Aorta (tissue), 5 donors: ENCODE data around the gene MAPK8IP3. TPM values are rescaled to one million over a fixed set of nuclear protein-coding genes. Genes with fewer than 3 reads are reported as not detected.

Experiments used
- ATAC-seq: fragments of 200-7000 bp; cut with Tn5 transposase; one replicate; pipeline ENCODE4 v1.9.1; 2022; ENCODE audit warnings: moderate library complexity; ENCODE audit not compliant: low FRiP score
- DNase-seq, 2 donors: peaks; one replicate each; pipeline ENCODE4 v3.0.0-alpha.2; 2020
- H3K27ac ChIP-seq, 2 donors: one replicate each; pipeline ENCODE4 v1.5.1; 2013; ENCODE audit warnings: low read length in 2 of 2, mild to moderate bottlenecking in 2 of 2, moderate library complexity in 2 of 2, control low read depth in 1 of 2, inconsistent platforms in 1 of 2, low read depth in 1 of 2
- H3K27me3 ChIP-seq, 2 donors: one replicate each; pipeline ENCODE4 v1.6.1; 2013; ENCODE audit warnings: control low read depth in 1 of 2, low read length in 1 of 2, mild to moderate bottlenecking in 1 of 2, moderate library complexity in 1 of 2; ENCODE audit not compliant: insufficient read depth in 2 of 2, control insufficient read depth in 1 of 2
- H3K36me3 ChIP-seq, 2 donors: one replicate each; pipeline ENCODE4 v1.6.1; 2013; ENCODE audit warnings: control low read depth in 1 of 2, low read length in 1 of 2, mild to moderate bottlenecking in 1 of 2; ENCODE audit not compliant: insufficient read depth in 2 of 2, control insufficient read depth in 1 of 2
- H3K4me1 ChIP-seq, 2 donors: one replicate each; pipeline ENCODE4 v1.6.1; 2013; ENCODE audit warnings: low read length in 2 of 2, control low read depth in 1 of 2, mild to moderate bottlenecking in 1 of 2, moderate library complexity in 1 of 2; ENCODE audit not compliant: insufficient read depth in 2 of 2, control insufficient read depth in 1 of 2
- H3K4me3 ChIP-seq, 2 donors: one replicate each; pipeline ENCODE4 v1.5.1; 2013; ENCODE audit warnings: low read length in 2 of 2, control low read depth in 1 of 2, mild to moderate bottlenecking in 1 of 2
- H3K9me3 ChIP-seq: one replicate; pipeline ENCODE4 v1.6.1; 2013; ENCODE audit warnings: mild to moderate bottlenecking, low read length; ENCODE audit not compliant: control insufficient read depth
- WGBS, 2 donors: extraction: QIAGEN DNeasy Blood & Tissue Kit; methylation state at CpG; one replicate each; pipeline ENCODE4 v1.1.7; 2013; 5-methylcytosine and 5-hydroxymethylcytosine counted together
- intact Hi-C, 2 donors: fragments of 100-400 bp; cut with DNase I; formaldehyde crosslinking; loops; one replicate each; pipeline versions ENCODE4 v1.14.2 to v1.15.0; 2022
- polyA plus RNA-seq, 2 donors: library from polyadenylated mRNA; stranded (reverse); fragments of 200-250 nt; gene quantifications; one replicate each; pipeline ENCODE4 v1.2.3, GENCODE V29; 2013
- total RNA-seq, 2 donors: library from RNA; stranded (reverse); fragmentation: NEBNext Ultra II Directional; extraction: Animal tissue kit (Norgen Biotek cat#: 25700); gene quantifications; one replicate each; pipeline ENCODE4 v1.2.1, GENCODE V29; 2021
- donor health status: healthy with polysubstance abuse.
- donor health status: Bipolar disorder and iron deficiency.
- donor health status: DM: no; HTN: no; CAD: no.
- donor health status: DM: no; HTN: no; CAD: no.
- donor health status: DM: yes; HTN: yes; CAD: no.

Gene MAPK8IP3
- total and polyA plus RNA-seq, 4 donors: 20.8 to 122 (median 84.2) TPM

- 90 to 91% methylated on average over 13 of the region's 13 CpGs for WGBS, 2 donors
- H3K9me3 ChIP-seq: no peaks in the 10 kb centered on the region
- ATAC-seq: no peak
- no peak overlapping the region for H3K4me3 ChIP-seq
- intact Hi-C loops: no loop called here
- H3K4me1 ChIP-seq: no peaks in the 10 kb centered on the region
- DNase-seq: no peak
- peaks cover 4 to 13% of the 10 kb centered on the region in 2 donors for H3K36me3 ChIP-seq
- H3K27ac ChIP-seq: no peak overlapping the region
- no peaks in the 10 kb centered on the region for H3K27me3 ChIP-seq
Observed at GRCh38 chr16:1666316-1666715, 39.7 kb upstream of the MAPK8IP3 start.

GRCh38 chr16:1667271-1667670, 38.7 kb upstream of the MAPK8IP3 start:
- Histone ChIP-seq H3K27me3 (no peaks in the 10 kb centered on the region), H3K4me1 (no peaks in the 10 kb centered on the region), H3K27ac (no peak overlapping the region), H3K36me3 (peaks cover 4 to 13% of the 10 kb centered on the region in 2 donors), H3K9me3 (no peaks in the 10 kb centered on the region), H3K4me3 (no peak overlapping the region)
- intact Hi-C loops: no loop called here
- 86 to 91% methylated on average over 8 of the region's 8 CpGs for WGBS, 2 donors
- DNase-seq: no peak
- ATAC-seq: no peak

GRCh38 chr16:1667916-1668315, 38.1 kb upstream of the MAPK8IP3 start:
- Histone ChIP-seq H3K27ac (no peak overlapping the region), H3K9me3 (no peaks in the 10 kb centered on the region), H3K4me1 (no peaks in the 10 kb centered on the region), H3K27me3 (no peaks in the 10 kb centered on the region), H3K36me3 (peaks cover 3 to 13% of the 10 kb centered on the region in 2 donors), H3K4me3 (no peak overlapping the region)
- ATAC-seq (no peak), DNase-seq (no peak)
- intact Hi-C loops: no loop called here
- WGBS, 2 donors: 93% methylated on average over 14 of the region's 14 CpGs

GRCh38 chr16:1668612-1669319, 37.2 kb upstream of the MAPK8IP3 start:
- Histone ChIP-seq H3K4me3 (no peak overlapping the region), H3K27ac (no peak overlapping the region), H3K36me3 (peaks cover 3 to 13% of the 10 kb centered on the region in 2 donors), H3K27me3 (no peaks in the 10 kb centered on the region), H3K9me3 (no peaks in the 10 kb centered on the region), H3K4me1 (no peaks in the 10 kb centered on the region)
- intact Hi-C loops: no loop called here
- 95% methylated on average over 23 of the region's 23 CpGs for WGBS, 2 donors
- ATAC-seq: no peak
- DNase-seq: no peak

GRCh38 chr16:1669698-1670097, 36.3 kb upstream of the MAPK8IP3 start:
- Histone ChIP-seq H3K4me1 (no peaks in the 10 kb centered on the region), H3K27me3 (no peaks in the 10 kb centered on the region), H3K9me3 (no peaks in the 10 kb centered on the region), H3K27ac (no peak overlapping the region), H3K4me3 (no peak overlapping the region), H3K36me3 (peaks cover 3 to 18% of the 10 kb centered on the region in 2 donors)
- intact Hi-C loops: loop anchor here in 1 of 2 donors (10.0 kb wide), 1 partner anchor 55 kb away; the partner anchor contains the start of genes CRAMP1 and IFT140
- DNase-seq (no peak), ATAC-seq (no peak)
- 86 to 88% methylated on average over 7 of the region's 7 CpGs for WGBS, 2 donors

GRCh38 chr16:1670371-1670770, 35.6 kb upstream of the MAPK8IP3 start:
- H3K36me3 ChIP-seq: peaks cover 3 to 18% of the 10 kb centered on the region in 2 donors
- DNase-seq: no peak
- WGBS, 2 donors: 93 to 95% methylated on average over 19 of the region's 19 CpGs
- no peak for ATAC-seq
- no peaks in the 10 kb centered on the region for H3K27me3 ChIP-seq
- H3K27ac ChIP-seq: no peak overlapping the region
- H3K9me3 ChIP-seq: no peaks in the 10 kb centered on the region
- H3K4me1 ChIP-seq: no peaks in the 10 kb centered on the region
- no peak overlapping the region for H3K4me3 ChIP-seq
- intact Hi-C loops: loop anchor here in 1 of 2 donors (10.0 kb wide), 1 partner anchor 56 kb away; the partner anchor contains the start of genes CRAMP1 and IFT140

- H3K4me3 ChIP-seq: no peak overlapping the region
- H3K27ac ChIP-seq: no peak overlapping the region
- H3K9me3 ChIP-seq: no peaks in the 10 kb centered on the region
- peaks cover 3 to 18% of the 10 kb centered on the region in 2 donors for H3K36me3 ChIP-seq
- DNase-seq: no peak
- H3K4me1 ChIP-seq: no peaks in the 10 kb centered on the region
- no peak for ATAC-seq
- H3K27me3 ChIP-seq: no peaks in the 10 kb centered on the region
- 87 to 92% methylated on average over 7 of the region's 7 CpGs for WGBS, 2 donors
- intact Hi-C loops: loop anchor here in 1 of 2 donors (10.0 kb wide), 1 partner anchor 56 kb away; the partner anchor contains the start of genes CRAMP1 and IFT140
Observed at GRCh38 chr16:1670866-1671265, 35.1 kb upstream of the MAPK8IP3 start.

GRCh38 chr16:1673424-1674151, 32.4 kb upstream of the MAPK8IP3 start:
- H3K27me3 ChIP-seq: no peaks in the 10 kb centered on the region
- 91 to 92% methylated on average over 26 of the region's 26 CpGs for WGBS, 2 donors

More at GRCh38 chr16:1673424-1674151, 32.4 kb upstream of the MAPK8IP3 start:
- ATAC-seq (no peak), DNase-seq (no peak)
- intact Hi-C loops: loop anchor here in 1 of 2 donors (10.0 kb wide), 1 partner anchor 59 kb away; the partner anchor contains the start of genes CRAMP1 and IFT140
- no peaks in the 10 kb centered on the region for H3K4me1 ChIP-seq
- no peak overlapping the region for H3K4me3 ChIP-seq
- peaks cover 0 to 13% of the 10 kb centered on the region in 2 donors for H3K36me3 ChIP-seq
- H3K27ac ChIP-seq: no peak overlapping the region
- no peaks in the 10 kb centered on the region for H3K9me3 ChIP-seq
